Lower leg skin (tissue), 3 donors: ENCODE data around the gene ZNF185.

Experiments used
- POLR2A ChIP-seq, 2 donors: fragments of 450-650 bp; IDR thresholded peaks; one replicate each; pipeline ENCODE4 v1.6.1; 2016 to 2017; ENCODE audit warnings: antibody characterized with exemption in 2 of 2, mild to moderate bottlenecking in 1 of 2, moderate library complexity in 1 of 2
- TF ChIP-seq, protein P1 (sequence below), 3 donors: fragments of 450-650 bp; IDR thresholded peaks; one replicate each; pipeline ENCODE4 v1.5.1; 2016; ENCODE audit warnings: antibody characterized with exemption in 3 of 3, mild to moderate bottlenecking in 3 of 3, moderate library complexity in 2 of 3

DNA sequence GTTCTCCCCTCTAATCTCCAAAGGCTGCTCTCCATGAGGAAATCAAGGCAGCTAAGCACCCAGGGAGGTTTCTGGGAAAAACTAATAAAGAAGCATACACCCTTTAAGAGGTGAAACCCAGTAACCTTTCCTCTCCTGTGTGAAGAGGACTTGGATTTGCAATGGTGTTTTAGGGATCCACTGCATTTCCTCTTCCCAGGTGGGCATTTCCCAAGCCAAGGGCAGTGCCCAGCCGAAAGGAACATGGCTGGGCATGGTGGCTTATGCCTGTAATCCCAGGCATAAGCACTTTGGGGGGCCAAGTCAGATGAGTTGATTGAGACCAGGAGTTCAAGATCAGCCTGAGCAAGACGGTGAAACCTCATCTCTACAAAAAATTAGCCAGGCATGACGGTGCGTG is 5.4 kb upstream of the ZNF185 start:
- no peak for TF ChIP-seq POLR2A (IDR thresholded peaks at IDR 0.05)
- TF ChIP-seq, protein P1, sequence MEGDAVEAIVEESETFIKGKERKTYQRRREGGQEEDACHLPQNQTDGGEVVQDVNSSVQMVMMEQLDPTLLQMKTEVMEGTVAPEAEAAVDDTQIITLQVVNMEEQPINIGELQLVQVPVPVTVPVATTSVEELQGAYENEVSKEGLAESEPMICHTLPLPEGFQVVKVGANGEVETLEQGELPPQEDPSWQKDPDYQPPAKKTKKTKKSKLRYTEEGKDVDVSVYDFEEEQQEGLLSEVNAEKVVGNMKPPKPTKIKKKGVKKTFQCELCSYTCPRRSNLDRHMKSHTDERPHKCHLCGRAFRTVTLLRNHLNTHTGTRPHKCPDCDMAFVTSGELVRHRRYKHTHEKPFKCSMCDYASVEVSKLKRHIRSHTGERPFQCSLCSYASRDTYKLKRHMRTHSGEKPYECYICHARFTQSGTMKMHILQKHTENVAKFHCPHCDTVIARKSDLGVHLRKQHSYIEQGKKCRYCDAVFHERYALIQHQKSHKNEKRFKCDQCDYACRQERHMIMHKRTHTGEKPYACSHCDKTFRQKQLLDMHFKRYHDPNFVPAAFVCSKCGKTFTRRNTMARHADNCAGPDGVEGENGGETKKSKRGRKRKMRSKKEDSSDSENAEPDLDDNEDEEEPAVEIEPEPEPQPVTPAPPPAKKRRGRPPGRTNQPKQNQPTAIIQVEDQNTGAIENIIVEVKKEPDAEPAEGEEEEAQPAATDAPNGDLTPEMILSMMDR (IDR thresholded peaks at IDR 0.05), result no peak
